Natural killer cell treated with Interleukin-12 subunit alpha and Interleukin-12 subunit beta and Interleukin-15 and Interleukin-18, amount 100 ng/mL, for 72 hours (primary cell): ENCODE results near the gene IFNL1. TPM values are rescaled to one million over a fixed set of nuclear protein-coding genes. Genes with fewer than 3 reads are reported as not detected.
"Not testable (repeated sequence)": the region's sequence is repeated elsewhere in the genome, so short reads cannot be mapped to it uniquely, and the experiment has no call there.

Source experiments
- ATAC-seq, 2 donors: fragments of 150-1000 bp; cut with Tn5 transposase in 1 of 2; sonication (Bioruptor Pico), chemical (Tn5 transposase) in 1 of 2; 2 replicates each; pipeline ENCODE4 v1.10.0; 2021
- DNase-seq: peaks from one replicate; pipeline ENCODE4 v3.0.0; 2022; ENCODE audit warnings: low spot score
- H3K27ac Mint-ChIP-seq, 2 donors: 1 replicate in 1 of 2; 2 replicates in 1 of 2; pipeline ENCODE4 v1.8.0; 2022; ENCODE audit warnings: mixed read lengths in 2 of 2, mild to moderate bottlenecking in 1 of 2, moderate library complexity in 1 of 2
- H3K27me3 Mint-ChIP-seq, 2 donors: 1 replicate in 1 of 2; 2 replicates in 1 of 2; pipeline ENCODE4 v1.8.0; 2022; ENCODE audit warnings: mixed read lengths in 2 of 2
- H3K36me3 Mint-ChIP-seq: one replicate; pipeline ENCODE4 v1.8.0; 2022; ENCODE audit warnings: mixed read lengths
- H3K4me1 Mint-ChIP-seq, 2 donors: 1 replicate in 1 of 2; 2 replicates in 1 of 2; pipeline ENCODE4 v1.8.0; 2022; ENCODE audit warnings: low read depth in 2 of 2, mixed read lengths in 2 of 2, mild to moderate bottlenecking in 1 of 2
- H3K4me3 Mint-ChIP-seq: one replicate; pipeline ENCODE4 v1.8.0; 2022; ENCODE audit warnings: mixed read lengths
- H3K9me3 Mint-ChIP-seq: 2 replicates; pipeline ENCODE4 v1.8.0; 2022; ENCODE audit warnings: mixed read lengths
- total RNA-seq, 2 donors: library from RNA; stranded (reverse); gene quantifications; one replicate each; pipeline ENCODE4 v1.2.3, GENCODE V29; 2022

The IFNL1 gene
- total RNA-seq, 2 donors from 2014 or later = 0.36 TPM; not detected in 1

GRCh38 chr19:39321117-39321831 lies 25.1 kb downstream of the IFNL1 start:
- DNase-seq (no peak), ATAC-seq (peak in 1 of 2 donors; percentile 7)
- Mint-ChIP-seq H3K27ac (peak overlapping the region; percentile 53 to 82), H3K4me3 (peak overlapping the region; percentile 87), H3K4me1 (peaks cover 28 to 33% of the 10 kb centered on the region in 2 donors), H3K9me3 (no peaks in the 10 kb centered on the region), H3K36me3 (no peaks in the 10 kb centered on the region), H3K27me3 (no peaks in the 10 kb centered on the region)

DNA sequence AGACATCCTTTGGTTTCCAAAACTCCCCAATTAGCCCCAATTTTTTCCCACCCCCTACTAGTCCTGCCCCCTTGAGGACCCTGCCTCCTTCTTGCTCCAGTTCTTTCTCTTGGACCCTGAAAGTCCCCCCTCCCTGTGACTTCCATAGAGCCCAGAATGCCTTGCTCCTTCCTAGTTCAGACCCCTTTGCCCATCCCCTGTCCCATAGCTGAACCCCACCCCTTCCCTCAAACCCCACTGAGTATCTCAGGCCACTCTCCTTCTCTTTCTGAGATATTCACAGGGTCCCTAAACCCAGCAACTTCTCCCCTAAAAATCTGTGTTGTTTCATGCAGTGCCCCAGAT lies 25.6 kb downstream of the IFNL1 start:
- DNase-seq = no peak
- H3K27ac Mint-ChIP-seq = peak overlapping the region; percentile 53 to 82

DNA sequence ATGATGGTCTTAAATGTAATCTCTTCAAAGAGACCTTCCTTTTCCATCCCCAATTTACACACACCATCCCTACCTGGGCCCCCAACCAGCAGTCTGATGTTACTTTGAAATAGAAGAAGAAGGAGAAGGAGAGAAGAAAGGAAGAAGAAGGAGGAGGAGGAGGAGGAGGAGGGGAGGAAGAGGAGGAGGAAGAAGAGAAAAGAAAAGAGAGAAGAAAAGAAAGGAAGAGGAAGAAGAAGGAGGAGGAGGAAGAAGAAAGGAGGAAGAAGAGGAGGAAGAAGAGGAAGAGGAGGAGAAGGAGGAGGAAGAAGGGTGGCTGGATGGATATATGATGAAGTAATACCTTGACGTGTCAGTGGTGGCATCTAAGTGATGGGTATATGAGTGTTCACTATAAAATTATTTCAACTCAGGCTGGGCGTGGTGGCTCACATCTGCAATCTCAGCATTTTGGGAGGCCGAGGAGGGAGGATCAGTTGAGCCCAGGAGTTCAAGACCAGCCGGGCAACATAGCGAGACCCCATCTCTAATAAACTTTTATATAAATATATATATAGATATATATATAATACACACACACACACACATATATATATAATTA lies 28.1 kb downstream of the IFNL1 start:
- Mint-ChIP-seq H3K27me3 (no peaks in the 10 kb centered on the region), H3K9me3 (no peaks in the 10 kb centered on the region), H3K4me1 (peaks cover 25 to 35% of the 10 kb centered on the region in 2 donors), H3K4me3 (no peak overlapping the region), H3K27ac (no peak overlapping the region), H3K36me3 (no peaks in the 10 kb centered on the region)
- no peak for ATAC-seq
- DNase-seq = no peak

More for the DNA sequence above, 25.6 kb downstream of the IFNL1 start:
- Mint-ChIP-seq H3K4me1 (peaks cover 28 to 33% of the 10 kb centered on the region in 2 donors), H3K9me3 (no peaks in the 10 kb centered on the region), H3K4me3 (peak overlapping the region; percentile 87), H3K27me3 (no peaks in the 10 kb centered on the region), H3K36me3 (no peaks in the 10 kb centered on the region)
- ATAC-seq = no peak

DNA sequence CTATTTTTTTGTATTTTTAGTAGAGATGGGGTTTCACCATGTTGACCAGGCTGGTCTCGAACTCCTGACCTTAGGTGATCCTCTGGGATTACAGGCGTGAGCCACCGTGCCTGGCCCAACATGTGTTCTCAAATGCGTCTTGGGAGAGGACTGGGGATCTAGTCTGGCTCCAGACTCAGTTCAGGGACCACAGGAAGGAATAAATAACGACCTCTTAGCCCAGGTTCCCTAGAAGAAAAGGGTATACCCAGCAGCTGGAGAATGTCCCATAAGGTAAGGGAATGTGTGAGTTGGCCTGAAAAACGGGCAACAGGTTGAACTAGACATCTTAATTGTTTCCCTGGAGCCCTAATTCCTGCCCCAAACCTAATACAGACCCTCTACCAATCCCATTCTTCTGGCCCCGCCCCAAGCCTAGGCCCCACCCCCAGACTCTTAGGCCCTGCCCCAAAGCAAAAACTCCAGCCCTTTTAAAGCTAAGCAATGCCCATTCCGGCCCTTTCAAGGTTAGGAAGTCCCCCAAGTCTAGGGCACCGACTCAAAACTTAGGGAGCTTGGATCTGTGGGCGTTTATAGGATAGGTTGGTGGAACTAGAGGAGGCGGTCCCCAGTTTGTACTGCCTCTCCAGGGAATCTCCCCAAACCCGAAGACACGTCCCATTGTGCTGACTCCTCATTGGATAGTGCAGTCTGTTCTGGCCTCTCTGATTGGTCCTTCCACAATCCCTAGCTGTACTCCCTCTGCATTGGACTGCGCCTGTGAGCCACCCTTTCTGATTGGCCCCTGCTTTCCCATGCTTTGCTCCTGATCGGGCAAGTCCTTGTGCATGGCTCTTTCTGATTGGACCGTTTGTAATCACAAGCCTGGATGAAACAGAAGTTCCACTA lies 29.8 kb downstream of the IFNL1 start:
- H3K4me1 Mint-ChIP-seq = peaks cover 23 to 31% of the 10 kb centered on the region in 2 donors
- no peak overlapping the region for H3K27ac Mint-ChIP-seq

GRCh38 chr19:39327363-39328045 lies 31.3 kb downstream of the IFNL1 start:
- Mint-ChIP-seq H3K9me3 (no peaks in the 10 kb centered on the region), H3K4me1 (peaks cover 16 to 27% of the 10 kb centered on the region in 2 donors), H3K27ac (no peak overlapping the region), H3K36me3 (no peaks in the 10 kb centered on the region), H3K4me3 (no peak overlapping the region), H3K27me3 (no peaks in the 10 kb centered on the region)
- ATAC-seq = no peak
- DNase-seq = no peak

More for the DNA sequence above, 29.8 kb downstream of the IFNL1 start:
- Mint-ChIP-seq H3K36me3 (no peaks in the 10 kb centered on the region), H3K27me3 (no peaks in the 10 kb centered on the region), H3K4me3 (no peak overlapping the region), H3K9me3 (no peaks in the 10 kb centered on the region)
- DNase-seq (no peak), ATAC-seq (no peak)

- no peaks in the 10 kb centered on the region for H3K36me3 Mint-ChIP-seq
- no peaks in the 10 kb centered on the region for H3K27me3 Mint-ChIP-seq
- peaks cover 11 to 25% of the 10 kb centered on the region in 2 donors for H3K4me1 Mint-ChIP-seq
- peak; percentile 67 to 78 for ATAC-seq
- no peak for DNase-seq
- H3K9me3 Mint-ChIP-seq = no peaks in the 10 kb centered on the region
- H3K27ac Mint-ChIP-seq = peak overlapping the region; percentile 9 to 40
- no peak overlapping the region for H3K4me3 Mint-ChIP-seq
Measured at GRCh38 chr19:39328046-39328705, 32.0 kb downstream of the IFNL1 start.

GRCh38 chr19:39329948-39330347 lies 33.7 kb downstream of the IFNL1 start:
- DNase-seq (no peak), ATAC-seq (no peak)
- H3K9me3 Mint-ChIP-seq = no peaks in the 10 kb centered on the region
- no peak overlapping the region for H3K27ac Mint-ChIP-seq
- H3K27me3 Mint-ChIP-seq = no peaks in the 10 kb centered on the region
- peaks cover 13 to 27% of the 10 kb centered on the region in 2 donors for H3K4me1 Mint-ChIP-seq
- no peaks in the 10 kb centered on the region for H3K36me3 Mint-ChIP-seq
- no peak overlapping the region for H3K4me3 Mint-ChIP-seq

DNA sequence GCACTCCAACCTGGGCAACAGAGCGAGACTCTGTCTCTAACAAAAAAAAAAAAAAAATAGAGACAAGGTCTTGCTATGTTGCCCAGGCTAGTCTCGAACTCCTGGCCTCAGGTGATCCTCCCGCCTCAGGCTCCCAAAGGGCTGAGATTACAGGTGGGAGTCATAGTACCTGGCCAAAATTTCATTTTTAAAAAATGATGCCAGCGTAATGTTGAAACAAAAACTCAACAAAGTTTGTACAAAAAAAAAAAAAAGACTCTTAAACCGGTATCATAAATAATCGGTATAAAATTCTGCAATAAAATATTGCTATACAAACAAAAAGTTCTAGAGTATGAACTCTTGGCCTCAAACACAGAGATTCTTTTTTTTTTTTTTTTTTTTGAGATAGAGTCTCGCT lies 36.1 kb downstream of the IFNL1 start:
- Mint-ChIP-seq H3K36me3 (no peaks in the 10 kb centered on the region), H3K4me1 (peaks cover 31 to 40% of the 10 kb centered on the region in 2 donors), H3K27ac (no peak overlapping the region)

GRCh38 chr19:39332738-39333137 lies 36.5 kb downstream of the IFNL1 start:
- H3K36me3 Mint-ChIP-seq, H3K27ac Mint-ChIP-seq, DNase-seq, H3K9me3 Mint-ChIP-seq, ATAC-seq, H3K27me3 Mint-ChIP-seq, H3K4me3 Mint-ChIP-seq: not testable (repeated sequence)
- peaks cover 36 to 45% of the 10 kb centered on the region in 2 donors for H3K4me1 Mint-ChIP-seq

More for the DNA sequence above, 36.1 kb downstream of the IFNL1 start:
- Mint-ChIP-seq H3K9me3 (no peaks in the 10 kb centered on the region), H3K4me3 (no peak overlapping the region), H3K27me3 (no peaks in the 10 kb centered on the region)
- ATAC-seq (no peak), DNase-seq (no peak)

DNA sequence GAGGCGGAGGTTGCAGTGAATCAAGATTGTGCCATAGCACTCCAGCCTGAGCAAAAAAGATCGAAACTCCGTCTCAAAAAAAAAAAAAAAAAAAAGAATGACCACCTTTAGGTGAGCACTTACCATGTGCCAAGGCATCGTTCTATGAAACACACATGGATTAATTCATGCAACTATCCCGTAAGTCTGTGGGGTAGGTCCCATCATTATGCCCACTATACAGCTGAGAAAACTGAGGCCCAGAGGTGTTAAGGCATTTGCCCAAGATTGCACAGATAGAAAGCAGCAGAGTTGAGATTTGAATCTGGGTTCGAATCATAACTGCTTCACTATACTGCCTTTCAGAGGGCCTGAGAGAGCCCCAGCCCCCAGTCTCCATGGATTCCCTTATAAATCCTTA lies 37.3 kb downstream of the IFNL1 start:
- no peaks in the 10 kb centered on the region for H3K36me3 Mint-ChIP-seq
- H3K4me3 Mint-ChIP-seq = peak overlapping the region; percentile 22
- peaks cover 39 to 45% of the 10 kb centered on the region in 2 donors for H3K4me1 Mint-ChIP-seq
- ATAC-seq = no peak
- no peak for DNase-seq
- no peaks in the 10 kb centered on the region for H3K27me3 Mint-ChIP-seq
- no peak overlapping the region for H3K27ac Mint-ChIP-seq
- H3K9me3 Mint-ChIP-seq = no peaks in the 10 kb centered on the region

GRCh38 chr19:39334444-39334976 lies 38.3 kb downstream of the IFNL1 start:
- Mint-ChIP-seq H3K27me3 (no peaks in the 10 kb centered on the region), H3K4me1 (peaks cover 39% of the 10 kb centered on the region in 2 donors), H3K4me3 (peak overlapping the region; percentile 99), H3K36me3 (no peaks in the 10 kb centered on the region), H3K27ac (peak overlapping the region; percentile 99), H3K9me3 (no peaks in the 10 kb centered on the region)
- DNase-seq = no peak
- no peak for ATAC-seq

- Mint-ChIP-seq H3K4me3 (peak overlapping the region; percentile 99), H3K9me3 (no peaks in the 10 kb centered on the region), H3K4me1 (peaks cover 44 to 46% of the 10 kb centered on the region in 2 donors), H3K36me3 (no peaks in the 10 kb centered on the region), H3K27me3 (no peaks in the 10 kb centered on the region), H3K27ac (peak overlapping the region; percentile 99)
- DNase-seq (no peak), ATAC-seq (peak; percentile 33 to 48)
Measured at GRCh38 chr19:39335168-39335548, 39.0 kb downstream of the IFNL1 start.

GRCh38 chr19:39336483-39336882 lies 40.3 kb downstream of the IFNL1 start:
- Mint-ChIP-seq H3K27ac (peak overlapping the region; percentile 99), H3K9me3 (no peaks in the 10 kb centered on the region), H3K4me3 (peak overlapping the region; percentile 99), H3K27me3 (no peaks in the 10 kb centered on the region), H3K4me1 (peaks cover 52 to 53% of the 10 kb centered on the region in 2 donors), H3K36me3 (no peaks in the 10 kb centered on the region)
- ATAC-seq (no peak), DNase-seq (no peak)
